ENCODE data around the gene EPHB1.

The EPHB1 gene

DNA sequence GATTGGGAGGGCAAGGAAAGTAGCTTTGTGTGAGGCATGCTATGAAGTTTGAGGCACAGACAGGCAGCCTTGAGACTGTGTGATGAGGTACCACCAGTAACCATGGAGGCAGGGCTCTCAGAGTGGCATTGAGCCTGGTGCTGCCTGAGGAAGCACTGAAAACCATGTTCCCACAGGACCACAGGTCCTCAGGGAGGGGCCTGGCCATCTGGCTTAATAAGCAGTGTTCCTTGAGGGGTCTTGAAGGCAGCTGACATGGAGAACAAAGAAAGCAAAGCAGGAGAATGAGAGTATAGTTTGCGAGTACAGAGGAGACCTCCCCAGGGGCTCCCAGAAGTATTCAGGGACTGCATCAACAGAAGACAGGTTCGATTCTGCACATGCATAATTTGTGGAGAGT is 346.6 kb downstream of the EPHB1 start:
- no peak for DNase-seq

DNA sequence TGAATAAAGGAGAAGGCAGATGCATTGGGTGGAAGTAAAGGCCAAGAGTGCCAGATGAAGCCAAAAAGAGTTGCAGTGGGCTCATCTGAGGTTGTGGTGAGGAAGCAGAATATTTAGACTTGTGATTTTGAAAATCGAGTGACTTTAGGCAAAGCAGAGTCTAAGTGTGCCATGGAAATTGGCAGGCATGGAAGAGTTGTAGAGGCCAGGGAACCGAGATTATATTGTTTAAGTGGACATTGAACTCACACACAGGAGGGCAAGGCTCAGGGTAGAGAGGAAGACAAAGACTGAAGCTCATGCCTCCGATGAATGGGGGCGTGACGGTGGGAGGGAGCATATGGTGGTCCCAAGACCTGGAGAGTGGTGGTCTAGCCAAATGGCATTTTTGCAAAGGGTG is 347.5 kb downstream of the EPHB1 start:
- no peak for DNase-seq

DNA sequence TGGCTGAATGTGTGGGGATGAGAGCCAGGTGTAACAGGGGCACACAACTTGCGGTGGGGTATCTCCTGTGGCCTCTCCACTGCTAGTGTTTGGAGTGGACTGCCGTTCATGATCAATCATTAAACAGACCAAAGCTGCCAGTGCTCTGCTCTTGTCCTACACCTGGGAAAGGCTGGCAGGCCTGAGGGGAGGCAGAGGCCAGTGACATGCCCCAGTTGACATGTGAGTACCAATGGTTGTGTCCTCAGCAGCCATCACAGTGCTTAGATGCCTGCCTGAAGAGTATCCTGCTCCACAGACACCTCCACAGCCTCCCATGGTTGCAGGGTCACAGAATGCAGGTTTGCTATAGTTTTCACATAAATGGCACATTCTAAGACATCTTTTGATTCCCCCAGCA is 348.4 kb downstream of the EPHB1 start:
- no peak for DNase-seq

GRCh38 chr3:135145581-135145980 is 350.5 kb downstream of the EPHB1 start:
- no peak for DNase-seq

GRCh38 chr3:135147657-135148056 is 352.6 kb downstream of the EPHB1 start:
- no peak for DNase-seq

- no peak for DNase-seq
Measured at GRCh38 chr3:135148398-135149020, 353.4 kb downstream of the EPHB1 start.

DNA sequence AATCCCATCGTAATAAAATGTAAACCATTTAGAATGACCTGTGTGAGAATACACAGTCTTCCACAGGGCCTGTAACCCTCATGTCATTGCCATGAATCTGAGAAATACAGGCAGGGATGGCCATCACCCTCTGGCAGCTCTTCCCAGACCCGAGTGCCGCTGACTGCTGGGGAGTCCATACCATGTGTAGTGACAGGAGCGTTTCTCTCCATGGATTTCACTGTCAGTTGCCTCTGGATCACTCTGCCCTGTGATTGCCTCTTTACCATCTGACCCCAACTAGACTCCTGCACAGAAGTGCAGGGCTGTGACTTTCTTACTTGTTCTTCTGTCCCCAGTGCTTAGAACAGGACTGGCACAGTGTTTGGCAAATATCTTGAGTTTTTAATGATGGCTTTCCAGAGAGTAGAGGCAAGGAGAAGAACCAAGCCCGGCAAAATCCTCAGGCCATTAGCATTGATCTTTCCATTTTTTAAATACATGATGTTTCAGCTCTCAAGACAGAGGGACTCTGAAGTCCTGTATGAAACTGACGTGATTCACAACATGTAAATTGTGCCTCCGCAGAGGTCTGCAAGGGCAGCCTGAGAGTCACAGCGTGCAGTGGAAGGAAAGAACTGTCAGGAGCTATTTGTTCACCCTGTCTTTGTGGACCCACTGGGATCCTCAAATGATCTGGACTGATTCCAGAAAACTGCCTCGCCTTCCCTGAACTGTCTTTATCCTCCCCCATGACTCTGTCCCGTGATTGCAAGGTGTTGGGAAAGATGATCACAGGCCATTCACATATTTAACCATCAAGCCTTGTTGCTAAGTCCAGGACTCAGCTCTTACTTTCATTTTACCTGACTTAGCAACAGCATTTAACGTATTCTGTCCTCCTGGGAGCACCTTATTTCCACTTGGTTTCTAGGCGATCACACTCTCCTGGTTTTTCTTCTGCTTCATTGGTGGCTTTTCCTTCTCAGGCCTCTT is 354.9 kb downstream of the EPHB1 start:
- DNase-seq, result no peak

- no peak for DNase-seq
Measured at GRCh38 chr3:135154186-135154585, 359.1 kb downstream of the EPHB1 start.

GRCh38 chr3:135155228-135155627 is 360.2 kb downstream of the EPHB1 start:
- no peak for DNase-seq

DNA sequence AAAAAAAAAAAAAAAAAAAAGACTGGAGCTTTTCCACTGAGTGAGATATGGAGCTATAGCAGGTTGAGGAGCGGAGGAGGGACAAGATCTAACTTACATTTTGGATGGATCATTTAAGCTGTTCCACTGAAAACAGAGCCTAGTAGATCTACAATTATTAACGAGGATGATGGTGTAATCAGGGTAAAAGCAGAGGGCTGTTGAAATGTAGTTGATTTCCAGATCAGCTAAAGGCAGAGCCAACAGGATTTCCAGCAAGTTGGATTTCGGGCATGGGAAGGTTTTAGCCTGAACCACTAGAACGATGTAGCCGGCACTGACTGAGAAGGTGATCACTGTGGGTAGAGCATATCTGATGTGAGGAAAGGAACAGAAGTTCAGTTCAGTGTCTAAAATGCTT is 360.7 kb downstream of the EPHB1 start:
- no peak for DNase-seq

GRCh38 chr3:135157045-135157740 is 362.1 kb downstream of the EPHB1 start:
- no peak for DNase-seq

- DNase-seq, result no peak
Measured at GRCh38 chr3:135158520-135158919, 363.5 kb downstream of the EPHB1 start.

DNA sequence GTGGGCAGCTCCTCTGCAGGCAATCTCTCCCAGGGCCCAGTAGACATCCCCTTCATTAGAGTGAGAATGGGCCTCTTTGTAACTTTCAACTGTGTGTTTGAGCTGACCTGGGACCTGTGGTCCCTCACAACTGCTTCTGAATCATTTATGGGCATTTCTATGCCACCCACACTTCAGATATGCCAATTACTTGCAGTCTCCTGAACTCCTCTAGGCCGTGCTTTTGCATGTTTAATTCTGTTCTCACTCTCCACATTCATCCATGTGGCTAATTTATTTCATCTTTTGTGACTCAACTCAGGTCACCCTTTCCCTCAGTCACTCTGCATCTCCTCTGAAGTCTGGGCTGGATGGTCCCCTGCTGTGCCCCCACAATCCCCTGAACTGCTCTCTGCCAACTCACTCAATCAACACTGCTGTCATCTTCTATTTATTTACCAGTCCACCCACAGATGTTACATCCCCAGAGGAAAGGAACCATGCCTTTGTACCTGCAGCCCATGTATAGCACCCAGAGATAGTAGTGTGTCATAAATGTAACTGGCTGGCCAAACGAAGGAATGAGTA is 364.7 kb downstream of the EPHB1 start:
- DNase-seq, result no peak

- no peak for DNase-seq
Measured at GRCh38 chr3:135161425-135161824, 366.4 kb downstream of the EPHB1 start.

GRCh38 chr3:135163701-135164100 is 368.6 kb downstream of the EPHB1 start:
- DNase-seq, result no peak

DNA sequence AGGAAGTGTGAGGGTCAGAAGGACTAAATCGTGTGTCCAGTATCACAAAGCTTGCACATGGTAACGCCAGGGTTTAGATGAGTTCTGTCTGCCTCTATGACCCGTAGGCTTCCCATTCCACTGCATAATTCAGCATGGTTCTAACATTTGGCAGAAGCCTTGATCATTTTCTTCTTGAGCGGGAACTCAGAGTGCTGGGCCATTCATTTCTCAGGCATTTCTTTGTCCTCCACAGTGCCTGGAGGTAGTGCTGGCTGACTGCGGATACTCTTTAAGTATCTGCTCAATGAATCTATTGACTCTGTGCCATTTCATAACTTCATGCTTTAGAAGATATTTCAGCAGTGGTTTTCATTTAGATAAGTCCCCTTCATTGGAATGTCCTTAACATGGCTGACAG is 370.2 kb downstream of the EPHB1 start:
- DNase-seq, result no peak

DNA sequence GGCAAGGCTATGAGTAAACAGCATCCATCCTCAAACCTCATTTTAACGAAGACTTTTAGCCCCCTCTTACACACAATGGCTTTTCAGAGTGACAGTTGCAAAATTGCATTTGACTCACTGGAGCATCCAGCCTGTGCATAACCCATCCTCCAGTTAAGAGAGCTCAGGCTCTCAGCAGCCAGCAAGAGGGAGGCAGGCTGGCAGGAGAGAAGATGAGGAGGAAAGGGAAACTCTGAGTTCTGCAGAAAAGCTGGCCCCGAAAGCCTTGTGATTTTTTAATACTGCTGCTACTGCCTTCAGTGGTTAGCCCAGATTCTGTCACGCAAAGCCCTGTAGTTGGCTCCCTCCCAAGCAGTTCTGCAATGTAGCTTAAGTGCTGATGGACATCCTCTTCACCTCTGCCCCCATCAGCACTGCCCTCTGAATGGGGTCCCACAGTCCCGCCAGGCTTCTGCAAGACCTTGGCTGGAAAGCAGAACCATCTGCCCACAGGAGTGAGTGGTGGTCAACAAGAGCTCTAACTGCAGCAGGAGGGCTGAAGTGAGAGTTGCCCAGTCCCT is 371.3 kb downstream of the EPHB1 start:
- DNase-seq, result no peak

- no peak for DNase-seq
Measured at GRCh38 chr3:135168822-135169221, 373.8 kb downstream of the EPHB1 start.

DNA sequence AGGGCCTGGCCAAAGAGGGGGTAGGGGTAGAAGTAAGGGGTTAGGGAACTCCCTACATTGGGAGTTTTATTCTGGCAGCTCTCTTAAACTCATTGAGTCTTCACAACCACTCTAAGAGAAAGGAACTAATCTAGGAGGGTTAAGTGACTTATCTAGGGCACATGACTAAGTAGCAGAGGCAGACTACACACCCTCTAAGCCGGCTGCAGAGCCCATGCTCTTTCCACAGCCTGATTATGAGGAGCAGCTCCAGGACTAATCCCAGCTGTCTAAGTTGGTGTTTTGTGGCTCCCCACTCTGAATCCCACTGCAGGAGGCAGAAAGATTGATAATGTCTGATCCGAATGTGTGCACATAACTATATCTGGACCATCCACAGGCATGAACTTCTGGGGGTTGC is 374.6 kb downstream of the EPHB1 start:
- no peak for DNase-seq

GRCh38 chr3:135170732-135171131 is 375.7 kb downstream of the EPHB1 start:
- DNase-seq, result no peak

DNA sequence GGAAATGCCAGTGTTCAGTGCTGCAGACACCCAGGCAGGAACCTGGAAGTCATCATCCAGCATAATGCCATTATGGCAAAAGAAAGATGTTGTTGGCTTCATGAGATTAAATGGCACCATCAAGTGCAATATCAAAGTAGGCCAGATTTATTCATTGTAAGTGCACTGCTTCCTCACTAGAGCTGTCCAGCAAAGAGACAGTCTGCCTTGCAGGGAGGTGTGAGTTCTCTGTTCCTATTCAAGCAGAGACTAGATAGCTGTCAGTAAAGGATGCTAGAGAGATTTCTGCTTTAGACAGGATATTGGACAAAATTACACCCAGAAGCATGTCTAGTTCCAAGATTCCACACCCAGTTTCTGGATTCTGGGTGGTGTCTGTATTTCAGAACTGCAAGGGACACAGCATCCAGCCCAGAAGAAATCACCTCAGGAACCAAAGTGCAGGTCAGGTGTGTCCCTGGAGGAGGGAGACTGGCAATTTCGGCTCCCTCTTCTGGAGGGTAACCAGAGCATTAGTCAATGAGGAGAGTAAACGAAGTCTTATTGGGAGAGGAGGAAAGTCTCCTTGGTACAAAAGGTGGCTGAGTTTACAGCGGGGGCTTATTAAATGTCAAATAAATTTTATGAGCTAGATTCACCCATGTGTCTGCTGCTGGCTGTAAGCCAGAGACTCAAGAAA is 377.3 kb downstream of the EPHB1 start:
- DNase-seq, result no peak

DNA sequence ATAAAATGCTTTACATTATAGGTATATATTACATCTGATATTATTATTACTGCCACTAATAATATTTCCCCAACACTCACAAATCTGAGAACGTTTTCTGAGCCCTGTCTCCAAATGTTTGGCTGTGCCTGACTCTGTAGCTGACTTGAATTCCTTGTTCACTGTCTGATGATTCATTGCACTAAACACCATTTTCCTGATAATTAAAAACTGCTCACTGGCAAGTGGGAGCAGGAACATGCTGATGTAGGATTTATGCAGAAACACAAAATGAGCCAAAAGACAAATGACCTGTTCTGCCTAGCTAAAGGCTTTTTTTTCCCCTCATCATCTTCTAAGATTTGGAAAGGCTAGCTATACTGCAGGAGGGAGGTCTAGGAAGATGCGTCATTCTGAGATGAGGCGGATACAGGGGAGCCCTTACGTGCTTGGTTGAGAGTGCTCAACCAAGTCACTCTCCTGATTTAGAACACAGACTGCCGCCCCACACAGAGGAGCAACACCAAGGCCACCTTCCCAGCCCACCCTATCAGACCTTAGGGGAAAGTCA is 380.7 kb downstream of the EPHB1 start:
- no peak for DNase-seq

Measured in 8988T (cell line).